ENCODE results near the gene LONRF3. TPM values are rescaled to one million over a fixed set of nuclear protein-coding genes. Genes with fewer than 3 reads are reported as not detected.

The LONRF3 gene
- total RNA-seq, 1 donor from 2014 or later, result 0.79 TPM

GRCh38 chrX:118945921-118946320 lies 28.5 kb upstream of the LONRF3 start:
- DNase-seq (ENCODE audit: low read depth), result no peak
- TF ChIP-seq CTCF (IDR thresholded peaks at IDR 0.05; ENCODE audit: insufficient read depth, low read length, severe bottlenecking), result no peak
- FAIRE-seq, result no peak
- no peaks in the 10 kb centered on the region for H3K36me3 ChIP-seq (ENCODE audit: control insufficient read depth, insufficient read depth, low read length)
- H3K27me3 ChIP-seq (ENCODE audit: control insufficient read depth, insufficient read depth, low read length), result no peaks in the 10 kb centered on the region
- H3K4me3 ChIP-seq (ENCODE audit: low read depth, low read length), result no peak overlapping the region

- Histone ChIP-seq H3K36me3 (ENCODE audit: control insufficient read depth, insufficient read depth, low read length) (no peaks in the 10 kb centered on the region), H3K27me3 (ENCODE audit: control insufficient read depth, insufficient read depth, low read length) (no peaks in the 10 kb centered on the region), H3K4me3 (ENCODE audit: low read depth, low read length) (no peak overlapping the region)
- DNase-seq (ENCODE audit: low read depth) (no peak), FAIRE-seq (no peak)
- no peak for TF ChIP-seq CTCF (IDR thresholded peaks at IDR 0.05; ENCODE audit: insufficient read depth, low read length, severe bottlenecking)
Measured at GRCh38 chrX:118948270-118948669, 26.1 kb upstream of the LONRF3 start.

- no peak for FAIRE-seq
- no peaks in the 10 kb centered on the region for H3K27me3 ChIP-seq (ENCODE audit: control insufficient read depth, insufficient read depth, low read length)
- H3K4me3 ChIP-seq (ENCODE audit: low read depth, low read length), result no peak overlapping the region
- no peaks in the 10 kb centered on the region for H3K36me3 ChIP-seq (ENCODE audit: control insufficient read depth, insufficient read depth, low read length)
- TF ChIP-seq CTCF (IDR thresholded peaks at IDR 0.05; ENCODE audit: insufficient read depth, low read length, severe bottlenecking), result no peak
- DNase-seq (ENCODE audit: low read depth), result peak; percentile 25
Measured at GRCh38 chrX:118961866-118962560, 12.4 kb upstream of the LONRF3 start.

GRCh38 chrX:118963159-118963558 lies 11.3 kb upstream of the LONRF3 start:
- no peaks in the 10 kb centered on the region for H3K36me3 ChIP-seq (ENCODE audit: control insufficient read depth, insufficient read depth, low read length)
- no peak overlapping the region for H3K4me3 ChIP-seq (ENCODE audit: low read depth, low read length)
- FAIRE-seq (no peak), DNase-seq (ENCODE audit: low read depth) (peak; percentile 33)
- TF ChIP-seq CTCF (IDR thresholded peaks at IDR 0.05; ENCODE audit: insufficient read depth, low read length, severe bottlenecking), result no peak
- H3K27me3 ChIP-seq (ENCODE audit: control insufficient read depth, insufficient read depth, low read length), result no peaks in the 10 kb centered on the region

- FAIRE-seq, result no peak
- DNase-seq (ENCODE audit: low read depth), result no peak
- H3K36me3 ChIP-seq (ENCODE audit: control insufficient read depth, insufficient read depth, low read length), result no peaks in the 10 kb centered on the region
- H3K27me3 ChIP-seq (ENCODE audit: control insufficient read depth, insufficient read depth, low read length), result no peaks in the 10 kb centered on the region
- H3K4me3 ChIP-seq (ENCODE audit: low read depth, low read length), result no peak overlapping the region
- no peak for TF ChIP-seq CTCF (IDR thresholded peaks at IDR 0.05; ENCODE audit: insufficient read depth, low read length, severe bottlenecking)
Measured at GRCh38 chrX:118964252-118964651, 10.2 kb upstream of the LONRF3 start.

- no peak overlapping the region for H3K4me3 ChIP-seq (ENCODE audit: low read depth, low read length)
- H3K27me3 ChIP-seq (ENCODE audit: control insufficient read depth, insufficient read depth, low read length), result no peaks in the 10 kb centered on the region
- no peak for TF ChIP-seq CTCF (IDR thresholded peaks at IDR 0.05; ENCODE audit: insufficient read depth, low read length, severe bottlenecking)
- DNase-seq (ENCODE audit: low read depth) (peak; percentile 35), FAIRE-seq (no peak)
- H3K36me3 ChIP-seq (ENCODE audit: control insufficient read depth, insufficient read depth, low read length), result no peaks in the 10 kb centered on the region
Measured at GRCh38 chrX:118965395-118965794, 9.0 kb upstream of the LONRF3 start.

All from bronchial epithelial cell (primary cell).